A549 treated with AZD2906 at 1 μM for 4 hours (cell line): ENCODE results near the gene MYO1A. TPM values are rescaled to one million over a fixed set of nuclear protein-coding genes. Genes with fewer than 3 reads are reported as not detected.

Source experiments
- total RNA-seq: library from RNA; stranded (reverse); fragments of 200-300 nt; extraction: Qiagen RNA extraction; gene quantifications from 5 replicates; pipeline ENCODE4 v1.2.3, GENCODE V29; 2022

The MYO1A gene
- 0.10 to 0.34 TPM (median 0.29 TPM) in 5 replicates for total RNA-seq

DNA sequence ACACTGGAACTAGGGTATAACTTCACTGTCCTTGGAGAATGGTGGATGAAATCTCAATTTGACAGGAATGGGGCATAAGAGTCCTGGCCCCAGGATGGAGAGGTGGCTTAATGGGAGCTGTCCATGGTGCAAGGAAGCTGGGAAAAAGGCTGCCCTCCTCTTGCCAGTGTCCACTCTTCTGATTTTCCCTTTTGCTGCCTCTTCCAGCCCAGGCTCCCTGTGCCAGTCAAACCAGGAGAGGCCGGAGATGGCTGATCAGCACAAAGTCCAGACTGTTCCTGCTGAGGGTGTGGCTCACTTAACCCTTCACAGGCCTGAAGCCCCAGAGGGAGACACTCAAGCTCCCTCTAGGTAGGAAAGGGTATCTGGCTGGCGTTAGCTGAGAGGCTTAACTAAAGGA lies at the start of gene MYO1A:
MYO1A (minus strand) TSS at position 240 of the 400 bp plus-strand sequence. CDS start 1,806 bp downstream, outside the sequence.

GRCh38 chr12:57088354-57089270 lies 38.7 kb upstream of the MYO1A start, which contains the start of gene NAB2:
Gene NAB2, plus strand, starts transcription at chr12:57089114. Its CDS starts 158 bp downstream, at chr12:57089272.

DNA sequence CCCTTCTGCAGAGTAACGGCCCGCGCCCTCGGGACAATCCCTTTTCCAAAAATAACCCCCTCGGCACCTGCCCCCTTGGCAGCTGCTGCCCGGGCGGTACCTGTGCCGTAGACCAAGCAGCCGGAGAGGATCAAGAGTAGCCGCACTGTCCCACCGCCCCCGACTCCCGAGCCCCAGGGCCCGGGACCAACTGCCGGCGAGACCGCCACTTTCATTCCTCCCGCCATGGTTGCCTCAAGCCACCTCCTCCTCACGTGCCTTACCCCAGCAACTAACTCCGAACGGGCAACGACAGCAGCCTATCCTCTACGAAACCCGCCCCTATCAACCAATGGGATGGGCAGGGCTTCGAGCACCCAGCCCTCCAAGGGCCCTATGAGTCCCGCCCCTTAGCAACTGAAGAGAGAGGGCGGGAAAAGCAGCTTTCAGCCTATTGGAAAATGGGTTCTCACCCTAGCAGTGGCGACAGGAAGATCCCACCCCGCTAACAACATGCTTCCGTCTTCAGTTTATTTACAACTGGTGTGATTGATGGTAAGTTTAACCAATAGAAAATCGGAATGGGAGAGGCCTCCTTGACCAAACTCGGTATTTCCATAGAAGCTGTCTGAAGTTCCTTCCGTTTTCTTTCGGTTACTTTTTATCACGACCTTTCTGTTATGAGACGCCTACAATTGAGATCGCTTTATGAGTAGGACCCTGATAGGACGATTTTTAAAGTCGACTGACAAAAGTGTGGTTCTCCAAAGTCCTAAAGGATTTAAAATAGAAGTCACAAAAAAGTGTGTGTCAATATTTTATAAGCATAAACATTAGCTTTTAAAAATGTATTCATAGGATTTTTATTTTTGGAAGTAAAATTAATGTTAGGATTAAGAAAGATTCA lies 28.8 kb upstream of the MYO1A start, which contains the start of gene NEMP1:
NEMP1 (minus strand) TSS at position 273 of the 886 bp plus-strand sequence; CDS start at position 227, 46 bp downstream.

GRCh38 chr12:57016348-57016747 lies 33.6 kb downstream of the MYO1A start, which contains the start of gene TAC3:
Gene TAC3, minus strand, starts transcription at chr12:57016529. Its CDS starts 732 bp downstream, at chr12:57015797.

DNA sequence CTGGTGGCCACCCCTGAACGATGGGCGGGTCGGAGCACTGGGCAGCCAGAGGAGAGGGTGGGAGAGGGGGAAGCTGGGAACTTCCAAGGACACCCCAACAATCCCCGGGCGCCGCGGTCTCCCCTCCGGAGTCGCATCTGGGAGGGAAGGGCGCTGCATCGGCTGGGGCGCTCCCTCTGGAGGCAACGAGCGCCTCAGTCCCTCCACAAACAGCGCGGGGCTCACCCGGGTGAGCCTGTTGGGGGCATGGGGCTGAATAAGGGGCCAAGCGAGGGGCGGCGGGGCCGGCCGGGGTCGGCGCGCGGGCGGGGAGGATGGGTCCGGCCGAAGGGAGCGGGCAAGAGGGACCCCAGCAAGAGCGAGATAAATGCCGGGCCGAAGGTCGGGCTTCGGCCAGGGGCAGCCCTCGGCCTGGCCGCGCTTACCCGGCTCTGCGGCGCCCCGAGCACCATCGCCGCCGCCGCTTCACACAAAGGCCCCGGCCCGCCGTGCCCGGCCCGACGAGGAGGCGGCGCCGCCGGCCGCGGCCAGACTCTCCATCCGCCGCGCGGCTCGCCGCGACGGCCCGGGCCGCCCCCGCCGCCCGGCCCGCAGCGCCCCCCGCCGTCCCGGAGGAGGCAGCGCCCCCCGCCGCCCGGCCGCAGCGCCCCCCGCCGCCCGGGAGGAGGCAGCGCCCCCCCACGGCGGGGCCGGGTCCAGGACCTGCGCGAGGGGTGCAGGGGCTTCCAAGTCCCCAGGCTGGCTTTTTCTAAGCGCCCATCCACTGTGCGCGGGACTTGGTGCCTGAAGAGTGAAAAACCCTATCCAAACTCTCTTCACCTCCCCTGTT lies 43.7 kb downstream of the MYO1A start, which contains the start of gene ZBTB39:
ZBTB39 (minus strand) TSS at position 567 of the 829 bp plus-strand sequence. CDS start 1,629 bp downstream, outside the sequence.

Other genes with a start within 250 kb of the MYO1A start
- 0.03 to 0.08 TPM (median 0.05 TPM) in 4 of 5 replicates, not detected in the other for gene SDR9C7, start 115.7 kb downstream of the MYO1A start, total RNA-seq
- gene RDH16, start 92.5 kb downstream of the MYO1A start, total RNA-seq, result 0.10 to 0.39 TPM (median 0.23 TPM) in 5 replicates
- 4.3 to 5.6 TPM (median 5.2 TPM) in 5 replicates for gene ZBTB39, start 43.6 kb downstream of the MYO1A start, total RNA-seq
- gene TAC3, start 33.6 kb downstream of the MYO1A start, total RNA-seq, result 0.16 to 0.26 TPM (median 0.21 TPM) in 3 of 5 replicates, not detected in the others
- 14.0 to 16.5 TPM (median 14.8 TPM) in 5 replicates for gene NEMP1, start 28.7 kb upstream of the MYO1A start, total RNA-seq
- gene NAB2, start 39.0 kb upstream of the MYO1A start, total RNA-seq, result 13.4 to 17.3 TPM (median 15.7 TPM) in 5 replicates
- gene STAT6, start 61.2 kb upstream of the MYO1A start, total RNA-seq, result 43.4 to 49.5 TPM (median 44.1 TPM) in 5 replicates
- 13.3 to 15.9 TPM (median 14.0 TPM) in 5 replicates for gene LRP1, start 78.4 kb upstream of the MYO1A start, total RNA-seq
- not detected in 5 replicates for gene LRP1-AS, start 97.5 kb upstream of the MYO1A start, total RNA-seq
- gene NXPH4, start 166.7 kb upstream of the MYO1A start, total RNA-seq, result 3.8 to 5.8 TPM (median 5.6 TPM) in 5 replicates
- gene SHMT2, start 179.6 kb upstream of the MYO1A start, total RNA-seq, result 118 to 144 TPM (median 127 TPM) in 5 replicates
- 0.22 to 0.56 TPM (median 0.42 TPM) in 5 replicates for gene STAC3, start 201.1 kb upstream of the MYO1A start, total RNA-seq